Natural killer cell treated with Interleukin-12 subunit alpha and Interleukin-12 subunit beta and Interleukin-15 and Interleukin-18, amount 100 ng/mL, for 72 hours (primary cell): Measurements from ENCODE around the gene SLC44A2. TPM values are rescaled to one million over a fixed set of nuclear protein-coding genes. Genes with fewer than 3 reads are reported as not detected.

Experiments
- ATAC-seq, 2 donors: fragments of 150-1000 bp; cut with Tn5 transposase in 1 of 2; sonication (Bioruptor Pico), chemical (Tn5 transposase) in 1 of 2; 2 replicates each; pipeline ENCODE4 v1.10.0; 2021
- DNase-seq: peaks from one replicate; pipeline ENCODE4 v3.0.0; 2022; ENCODE audit warnings: low spot score
- H3K27ac Mint-ChIP-seq, 2 donors: 1 replicate in 1 of 2; 2 replicates in 1 of 2; pipeline ENCODE4 v1.8.0; 2022; ENCODE audit warnings: mixed read lengths in 2 of 2, mild to moderate bottlenecking in 1 of 2, moderate library complexity in 1 of 2
- H3K27me3 Mint-ChIP-seq, 2 donors: 1 replicate in 1 of 2; 2 replicates in 1 of 2; pipeline ENCODE4 v1.8.0; 2022; ENCODE audit warnings: mixed read lengths in 2 of 2
- H3K36me3 Mint-ChIP-seq: one replicate; pipeline ENCODE4 v1.8.0; 2022; ENCODE audit warnings: mixed read lengths
- H3K4me1 Mint-ChIP-seq, 2 donors: 1 replicate in 1 of 2; 2 replicates in 1 of 2; pipeline ENCODE4 v1.8.0; 2022; ENCODE audit warnings: low read depth in 2 of 2, mixed read lengths in 2 of 2, mild to moderate bottlenecking in 1 of 2
- H3K4me3 Mint-ChIP-seq: one replicate; pipeline ENCODE4 v1.8.0; 2022; ENCODE audit warnings: mixed read lengths
- H3K9me3 Mint-ChIP-seq: 2 replicates; pipeline ENCODE4 v1.8.0; 2022; ENCODE audit warnings: mixed read lengths
- total RNA-seq, 2 donors: library from RNA; stranded (reverse); gene quantifications; one replicate each; pipeline ENCODE4 v1.2.3, GENCODE V29; 2022

The SLC44A2 gene
- total RNA-seq: 10 to 100 TPM; 63.9 to 67.9 TPM

GRCh38 chr19:10625003-10625761, at the start of gene SLC44A2:
Gene SLC44A2 (plus strand): TSS chr19:10625553. CDS start chr19:10625634, 81 bp downstream.
- ATAC-seq: peak in 1 of 2 donors; percentile 47
- Mint-ChIP-seq H3K27me3 (no peaks in the 10 kb centered on the region), H3K4me3 (peak within 1 kb of the TSS; percentile 65), H3K4me1 (peaks cover 15 to 29% of the 10 kb centered on the region in 2 donors), H3K36me3 (no peaks in the 10 kb centered on the region), H3K9me3 (no peaks in the 10 kb centered on the region), H3K27ac (peak within 1 kb of the TSS; percentile 70 to 88)
- no peak for DNase-seq

GRCh38 chr19:10577951-10578350, 47.4 kb upstream of the SLC44A2 start:
- no peak for ATAC-seq
- Mint-ChIP-seq H3K9me3 (no peaks in the 10 kb centered on the region), H3K27me3 (no peaks in the 10 kb centered on the region), H3K4me3 (no peak overlapping the region), H3K36me3 (no peaks in the 10 kb centered on the region), H3K27ac (no peak overlapping the region), H3K4me1 (peaks cover 7 to 9% of the 10 kb centered on the region in 2 donors)
- DNase-seq: no peak

- ATAC-seq: peak; percentile 91 to 93
- Mint-ChIP-seq H3K4me3 (peak overlapping the region; percentile 1), H3K36me3 (no peaks in the 10 kb centered on the region), H3K9me3 (no peaks in the 10 kb centered on the region), H3K27me3 (no peaks in the 10 kb centered on the region), H3K4me1 (peaks cover 11 to 12% of the 10 kb centered on the region in 2 donors), H3K27ac (peak overlapping the region in 1 of 2 donors; percentile 25)
- DNase-seq: peak; percentile 91
These were observed 44.2 kb upstream of the SLC44A2 start for GRCh38 chr19:10580979-10581631.

- no peak overlapping the region for H3K27ac Mint-ChIP-seq
- H3K27me3 Mint-ChIP-seq: peaks cover 0 to under 1% of the 10 kb centered on the region in 2 donors
- ATAC-seq: no peak
- H3K4me1 Mint-ChIP-seq: peaks cover 11 to 12% of the 10 kb centered on the region in 2 donors
- DNase-seq: no peak
- no peaks in the 10 kb centered on the region for H3K36me3 Mint-ChIP-seq
- no peak overlapping the region for H3K4me3 Mint-ChIP-seq
- no peaks in the 10 kb centered on the region for H3K9me3 Mint-ChIP-seq
These were observed 43.3 kb upstream of the SLC44A2 start for GRCh38 chr19:10582091-10582490.

GRCh38 chr19:10583036-10583776, 42.1 kb upstream of the SLC44A2 start:
- no peak for DNase-seq
- H3K27ac Mint-ChIP-seq: no peak overlapping the region
- peaks cover 7 to 12% of the 10 kb centered on the region in 2 donors for H3K27me3 Mint-ChIP-seq
- no peaks in the 10 kb centered on the region for H3K36me3 Mint-ChIP-seq
- no peak for ATAC-seq
- H3K9me3 Mint-ChIP-seq: peaks cover 5% of the 10 kb centered on the region
- no peak overlapping the region for H3K4me3 Mint-ChIP-seq
- peaks cover 18 to 20% of the 10 kb centered on the region in 2 donors for H3K4me1 Mint-ChIP-seq

- H3K36me3 Mint-ChIP-seq: no peaks in the 10 kb centered on the region
- H3K4me1 Mint-ChIP-seq: peaks cover 12 to 13% of the 10 kb centered on the region in 2 donors
- peaks cover 5% of the 10 kb centered on the region for H3K9me3 Mint-ChIP-seq
- no peak overlapping the region for H3K27ac Mint-ChIP-seq
- DNase-seq (no peak), ATAC-seq (no peak)
- H3K27me3 Mint-ChIP-seq: peaks cover 7 to 12% of the 10 kb centered on the region in 2 donors
- no peak overlapping the region for H3K4me3 Mint-ChIP-seq
These were observed 39.0 kb upstream of the SLC44A2 start for GRCh38 chr19:10586396-10586795.

GRCh38 chr19:10587022-10587838, 38.1 kb upstream of the SLC44A2 start, which contains the start of gene AP1M2:
Gene AP1M2 (minus strand): TSS chr19:10587312. CDS start chr19:10587231, 81 bp downstream.
- no peak for DNase-seq
- no peak within 1 kb of the TSS for H3K4me3 Mint-ChIP-seq
- peaks cover 12 to 13% of the 10 kb centered on the region in 2 donors for H3K4me1 Mint-ChIP-seq
- no peak for ATAC-seq
- peaks cover 5% of the 10 kb centered on the region for H3K9me3 Mint-ChIP-seq
- peaks cover 7 to 12% of the 10 kb centered on the region in 2 donors for H3K27me3 Mint-ChIP-seq
- no peak within 1 kb of the TSS for H3K27ac Mint-ChIP-seq
- no peaks in the 10 kb centered on the region for H3K36me3 Mint-ChIP-seq

- H3K36me3 Mint-ChIP-seq: no peaks in the 10 kb centered on the region
- no peak overlapping the region for H3K4me3 Mint-ChIP-seq
- H3K4me1 Mint-ChIP-seq: peaks cover 12 to 13% of the 10 kb centered on the region in 2 donors
- DNase-seq (no peak), ATAC-seq (no peak)
- H3K9me3 Mint-ChIP-seq: peaks cover 5% of the 10 kb centered on the region
- H3K27me3 Mint-ChIP-seq: peaks cover 7 to 12% of the 10 kb centered on the region in 2 donors
- H3K27ac Mint-ChIP-seq: no peak overlapping the region
These were observed 37.6 kb upstream of the SLC44A2 start for GRCh38 chr19:10587839-10588150.

- Mint-ChIP-seq H3K4me1 (peaks cover 22 to 25% of the 10 kb centered on the region in 2 donors), H3K27me3 (peaks cover 0 to under 1% of the 10 kb centered on the region in 2 donors), H3K4me3 (no peak overlapping the region), H3K27ac (no peak overlapping the region), H3K36me3 (no peaks in the 10 kb centered on the region), H3K9me3 (no peaks in the 10 kb centered on the region)
- DNase-seq (no peak), ATAC-seq (no peak)
These were observed 32.2 kb upstream of the SLC44A2 start for GRCh38 chr19:10593148-10593547.

GRCh38 chr19:10593820-10594637, 31.3 kb upstream of the SLC44A2 start:
- ATAC-seq (no peak), DNase-seq (no peak)
- Mint-ChIP-seq H3K9me3 (no peaks in the 10 kb centered on the region), H3K27ac (peak overlapping the region in 1 of 2 donors; percentile 90), H3K4me3 (peak overlapping the region; percentile 34), H3K27me3 (no peaks in the 10 kb centered on the region), H3K4me1 (peaks cover 22 to 27% of the 10 kb centered on the region in 2 donors), H3K36me3 (no peaks in the 10 kb centered on the region)

- DNase-seq (no peak), ATAC-seq (no peak)
- Mint-ChIP-seq H3K27me3 (no peaks in the 10 kb centered on the region), H3K4me3 (no peak overlapping the region), H3K9me3 (no peaks in the 10 kb centered on the region), H3K4me1 (peaks cover 34 to 40% of the 10 kb centered on the region in 2 donors), H3K36me3 (no peaks in the 10 kb centered on the region), H3K27ac (peak overlapping the region in 1 of 2 donors; percentile 56)
These were observed 25.2 kb upstream of the SLC44A2 start for GRCh38 chr19:10600149-10600548.

- DNase-seq (no peak), ATAC-seq (no peak)
- Mint-ChIP-seq H3K36me3 (no peaks in the 10 kb centered on the region), H3K4me1 (peaks cover 20 to 26% of the 10 kb centered on the region in 2 donors), H3K27me3 (no peaks in the 10 kb centered on the region), H3K4me3 (peak overlapping the region; percentile 64), H3K9me3 (no peaks in the 10 kb centered on the region), H3K27ac (no peak overlapping the region)
These were observed 23.4 kb upstream of the SLC44A2 start for GRCh38 chr19:10601999-10602329.
